Natural killer cell treated with Interleukin-12 subunit alpha and Interleukin-12 subunit beta and Interleukin-15 and Interleukin-18, amount 100 ng/mL, for 72 hours (primary cell): ENCODE data around the gene CLDN15. TPM values are rescaled to one million over a fixed set of nuclear protein-coding genes. Genes with fewer than 3 reads are reported as not detected.
A peak's percentile ranks its signal among the peaks of the same experiment; 100 is the strongest.
"Not testable (repeated sequence)": the region's sequence is repeated elsewhere in the genome, so short reads cannot be mapped to it uniquely, and the experiment has no call there.

Source experiments
- ATAC-seq, 2 donors: fragments of 150-1000 bp; cut with Tn5 transposase in 1 of 2; sonication (Bioruptor Pico), chemical (Tn5 transposase) in 1 of 2; 2 replicates each; pipeline ENCODE4 v1.10.0; 2021
- DNase-seq: peaks from one replicate; pipeline ENCODE4 v3.0.0; 2022; ENCODE audit warnings: low spot score
- H3K27ac Mint-ChIP-seq, 2 donors: 1 replicate in 1 of 2; 2 replicates in 1 of 2; pipeline ENCODE4 v1.8.0; 2022; ENCODE audit warnings: mixed read lengths in 2 of 2, mild to moderate bottlenecking in 1 of 2, moderate library complexity in 1 of 2
- H3K27me3 Mint-ChIP-seq, 2 donors: 1 replicate in 1 of 2; 2 replicates in 1 of 2; pipeline ENCODE4 v1.8.0; 2022; ENCODE audit warnings: mixed read lengths in 2 of 2
- H3K36me3 Mint-ChIP-seq: one replicate; pipeline ENCODE4 v1.8.0; 2022; ENCODE audit warnings: mixed read lengths
- H3K4me1 Mint-ChIP-seq, 2 donors: 1 replicate in 1 of 2; 2 replicates in 1 of 2; pipeline ENCODE4 v1.8.0; 2022; ENCODE audit warnings: low read depth in 2 of 2, mixed read lengths in 2 of 2, mild to moderate bottlenecking in 1 of 2
- H3K4me3 Mint-ChIP-seq: one replicate; pipeline ENCODE4 v1.8.0; 2022; ENCODE audit warnings: mixed read lengths
- H3K9me3 Mint-ChIP-seq: 2 replicates; pipeline ENCODE4 v1.8.0; 2022; ENCODE audit warnings: mixed read lengths
- total RNA-seq, 2 donors: library from RNA; stranded (reverse); gene quantifications; one replicate each; pipeline ENCODE4 v1.2.3, GENCODE V29; 2022

CLDN15 gene
- total RNA-seq, 2 donors from 2014 or later: 16.6 to 34.0 TPM

GRCh38 chr7:101258243-101258731, 20.7 kb upstream of the CLDN15 start:
- no peaks in the 10 kb centered on the region for H3K9me3 Mint-ChIP-seq
- no peaks in the 10 kb centered on the region for H3K36me3 Mint-ChIP-seq
- no peaks in the 10 kb centered on the region for H3K4me1 Mint-ChIP-seq
- ATAC-seq (no peak), DNase-seq (no peak)
- peaks cover 0 to 3% of the 10 kb centered on the region in 2 donors for H3K27me3 Mint-ChIP-seq
- no peak overlapping the region for H3K4me3 Mint-ChIP-seq
- H3K27ac Mint-ChIP-seq: no peak overlapping the region

- no peak for DNase-seq
- Mint-ChIP-seq H3K4me1 (peaks cover 7 to 9% of the 10 kb centered on the region in 2 donors), H3K9me3 (no peaks in the 10 kb centered on the region), H3K4me3 (no peak overlapping the region), H3K27me3 (peaks cover 0 to 3% of the 10 kb centered on the region in 2 donors), H3K27ac (no peak overlapping the region), H3K36me3 (peaks cover 6% of the 10 kb centered on the region)
- no peak for ATAC-seq
These were observed 18.2 kb upstream of the CLDN15 start for GRCh38 chr7:101255796-101256195.

GRCh38 chr7:101253199-101253598, 15.6 kb upstream of the CLDN15 start:
- not testable (repeated sequence) for H3K9me3 Mint-ChIP-seq, H3K4me3 Mint-ChIP-seq, H3K27me3 Mint-ChIP-seq, DNase-seq, H3K27ac Mint-ChIP-seq, ATAC-seq
- peaks cover 14% of the 10 kb centered on the region for H3K36me3 Mint-ChIP-seq
- H3K4me1 Mint-ChIP-seq: peaks cover 19% of the 10 kb centered on the region in 2 donors

- Mint-ChIP-seq H3K36me3 (peaks cover 17% of the 10 kb centered on the region), H3K9me3 (no peaks in the 10 kb centered on the region), H3K4me3 (peak overlapping the region; percentile 95)
These were observed 14.5 kb upstream of the CLDN15 start for GRCh38 chr7:101251871-101252659.

GRCh38 chr7:101250324-101250723, 12.7 kb upstream of the CLDN15 start:
- H3K9me3 Mint-ChIP-seq: no peaks in the 10 kb centered on the region

More at GRCh38 chr7:101251871-101252659, 14.5 kb upstream of the CLDN15 start:
- DNase-seq (peak; percentile 100), ATAC-seq (peak; percentile 100)
- Mint-ChIP-seq H3K27ac (peak overlapping the region; percentile 91 to 99), H3K4me1 (peaks cover 22 to 24% of the 10 kb centered on the region in 2 donors), H3K27me3 (peaks cover 0 to 3% of the 10 kb centered on the region in 2 donors)

GRCh38 chr7:101248276-101248675, 10.7 kb upstream of the CLDN15 start:
- no peaks in the 10 kb centered on the region for H3K9me3 Mint-ChIP-seq

More at GRCh38 chr7:101250324-101250723, 12.7 kb upstream of the CLDN15 start:
- Mint-ChIP-seq H3K4me3 (peak overlapping the region; percentile 95), H3K27me3 (no peaks in the 10 kb centered on the region), H3K4me1 (peaks cover 25 to 27% of the 10 kb centered on the region in 2 donors), H3K36me3 (peaks cover 17% of the 10 kb centered on the region), H3K27ac (peak overlapping the region; percentile 91 to 99)
- DNase-seq (no peak), ATAC-seq (no peak)

GRCh38 chr7:101245147-101245668, 7.6 kb upstream of the CLDN15 start:
- DNase-seq (no peak), ATAC-seq (no peak)
- H3K4me3 Mint-ChIP-seq: peak overlapping the region; percentile 98
- peaks cover 10% of the 10 kb centered on the region for H3K36me3 Mint-ChIP-seq
- no peaks in the 10 kb centered on the region for H3K9me3 Mint-ChIP-seq
- peak overlapping the region; percentile 91 to 92 for H3K27ac Mint-ChIP-seq
- H3K4me1 Mint-ChIP-seq: peaks cover 24 to 30% of the 10 kb centered on the region in 2 donors
- no peaks in the 10 kb centered on the region for H3K27me3 Mint-ChIP-seq

More at GRCh38 chr7:101248276-101248675, 10.7 kb upstream of the CLDN15 start:
- DNase-seq: no peak
- Mint-ChIP-seq H3K36me3 (peaks cover 17% of the 10 kb centered on the region), H3K4me3 (no peak overlapping the region), H3K4me1 (peaks cover 38 to 43% of the 10 kb centered on the region in 2 donors), H3K27ac (no peak overlapping the region), H3K27me3 (no peaks in the 10 kb centered on the region)
- ATAC-seq: no peak

GRCh38 chr7:101244375-101245146, 7.0 kb upstream of the CLDN15 start, which contains the start of gene FIS1:
Gene FIS1, minus strand, starts transcription at chr7:101245081. Its CDS starts 77 bp downstream, at chr7:101245004.
- ATAC-seq: peak; percentile 98
- H3K36me3 Mint-ChIP-seq: peaks cover 5% of the 10 kb centered on the region
- H3K4me3 Mint-ChIP-seq: peak within 1 kb of the TSS; percentile 98
- no peaks in the 10 kb centered on the region for H3K9me3 Mint-ChIP-seq
- no peaks in the 10 kb centered on the region for H3K27me3 Mint-ChIP-seq
- peaks cover 20 to 26% of the 10 kb centered on the region in 2 donors for H3K4me1 Mint-ChIP-seq
- peak; percentile 96 for DNase-seq
- H3K27ac Mint-ChIP-seq: peak within 1 kb of the TSS; percentile 91 to 92

- no peaks in the 10 kb centered on the region for H3K27me3 Mint-ChIP-seq
- H3K4me3 Mint-ChIP-seq: peak overlapping the region; percentile 98
- H3K36me3 Mint-ChIP-seq: peaks cover 5% of the 10 kb centered on the region
- ATAC-seq: no peak
- peaks cover 20 to 26% of the 10 kb centered on the region in 2 donors for H3K4me1 Mint-ChIP-seq
- H3K27ac Mint-ChIP-seq: peak overlapping the region; percentile 91 to 92
- DNase-seq: no peak
- H3K9me3 Mint-ChIP-seq: no peaks in the 10 kb centered on the region
These were observed 6.2 kb upstream of the CLDN15 start for GRCh38 chr7:101243646-101244374.

- Mint-ChIP-seq H3K36me3 (no peaks in the 10 kb centered on the region), H3K27ac (no peak overlapping the region), H3K4me1 (peaks cover 14 to 21% of the 10 kb centered on the region in 2 donors), H3K27me3 (no peaks in the 10 kb centered on the region), H3K9me3 (no peaks in the 10 kb centered on the region), H3K4me3 (no peak overlapping the region)
- ATAC-seq (no peak), DNase-seq (no peak)
These were observed 4.1 kb upstream of the CLDN15 start for GRCh38 chr7:101241443-101242349.

- Mint-ChIP-seq H3K9me3 (no peaks in the 10 kb centered on the region), H3K27ac (no peak overlapping the region), H3K36me3 (no peaks in the 10 kb centered on the region), H3K27me3 (no peaks in the 10 kb centered on the region), H3K4me3 (no peak overlapping the region), H3K4me1 (peaks cover 14 to 21% of the 10 kb centered on the region in 2 donors)
- ATAC-seq (no peak), DNase-seq (no peak)
These were observed 3.4 kb upstream of the CLDN15 start for GRCh38 chr7:101241015-101241363.

- no peak overlapping the region for H3K4me3 Mint-ChIP-seq
- no peak overlapping the region for H3K27ac Mint-ChIP-seq
- no peak for ATAC-seq
- no peaks in the 10 kb centered on the region for H3K27me3 Mint-ChIP-seq
- no peaks in the 10 kb centered on the region for H3K9me3 Mint-ChIP-seq
- H3K4me1 Mint-ChIP-seq: peaks cover 14 to 17% of the 10 kb centered on the region in 2 donors
- peak; percentile 10 for DNase-seq
- H3K36me3 Mint-ChIP-seq: no peaks in the 10 kb centered on the region
These were observed 2.8 kb upstream of the CLDN15 start for GRCh38 chr7:101240226-101241014.
